ENCODE data around the gene PIGU. TPM values are rescaled to one million over a fixed set of nuclear protein-coding genes. Genes with fewer than 3 reads are reported as not detected.
"Not testable (repeated sequence)": the region's sequence is repeated elsewhere in the genome, so short reads cannot be mapped to it uniquely, and the experiment has no call there.

The PIGU gene
- total and polyA plus RNA-seq, 8 donors: 4.1 to 20.4 (median 7.9) TPM

DNA sequence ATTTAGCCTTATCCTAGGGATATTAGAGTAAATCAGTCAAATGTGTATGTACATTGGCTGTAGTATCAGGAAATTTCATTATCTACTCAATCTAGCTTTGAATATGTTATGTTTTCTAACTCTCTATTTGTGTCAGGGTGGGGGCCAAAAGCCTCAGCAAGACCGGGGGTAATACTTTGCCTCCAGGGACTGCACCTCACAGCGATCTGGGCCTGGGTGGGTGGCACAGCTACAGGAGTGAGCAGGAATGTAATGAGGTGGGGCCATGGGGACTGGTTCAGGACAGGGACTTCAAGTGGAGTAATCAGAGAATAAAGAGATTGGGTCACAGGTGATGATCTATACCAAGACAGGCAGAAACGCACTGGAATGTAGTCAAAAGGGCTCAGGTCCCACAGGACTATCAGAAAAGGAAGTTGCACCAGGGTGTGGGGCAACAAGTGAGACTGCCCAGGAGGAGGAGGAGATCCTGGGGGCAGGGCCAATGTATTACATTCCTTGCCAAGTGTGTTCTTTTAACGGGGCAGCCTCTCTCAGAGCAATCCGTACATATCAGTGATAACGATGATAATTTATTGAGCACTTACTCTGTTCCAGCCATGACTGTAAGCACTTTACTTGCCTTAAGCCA lies 54.0 kb downstream of the PIGU start:
- no peak overlapping the region for H3K27ac ChIP-seq
- no peaks in the 10 kb centered on the region for H3K9me3 ChIP-seq
- FAIRE-seq (no peak), ATAC-seq (no peak), DNase-seq (no peak)
- H3K27me3 ChIP-seq: no peaks in the 10 kb centered on the region
- intact Hi-C loops (cut with DNase I): no loop called here
- no peak overlapping the region for H3K4me3 ChIP-seq
- TF ChIP-seq, protein P1, sequence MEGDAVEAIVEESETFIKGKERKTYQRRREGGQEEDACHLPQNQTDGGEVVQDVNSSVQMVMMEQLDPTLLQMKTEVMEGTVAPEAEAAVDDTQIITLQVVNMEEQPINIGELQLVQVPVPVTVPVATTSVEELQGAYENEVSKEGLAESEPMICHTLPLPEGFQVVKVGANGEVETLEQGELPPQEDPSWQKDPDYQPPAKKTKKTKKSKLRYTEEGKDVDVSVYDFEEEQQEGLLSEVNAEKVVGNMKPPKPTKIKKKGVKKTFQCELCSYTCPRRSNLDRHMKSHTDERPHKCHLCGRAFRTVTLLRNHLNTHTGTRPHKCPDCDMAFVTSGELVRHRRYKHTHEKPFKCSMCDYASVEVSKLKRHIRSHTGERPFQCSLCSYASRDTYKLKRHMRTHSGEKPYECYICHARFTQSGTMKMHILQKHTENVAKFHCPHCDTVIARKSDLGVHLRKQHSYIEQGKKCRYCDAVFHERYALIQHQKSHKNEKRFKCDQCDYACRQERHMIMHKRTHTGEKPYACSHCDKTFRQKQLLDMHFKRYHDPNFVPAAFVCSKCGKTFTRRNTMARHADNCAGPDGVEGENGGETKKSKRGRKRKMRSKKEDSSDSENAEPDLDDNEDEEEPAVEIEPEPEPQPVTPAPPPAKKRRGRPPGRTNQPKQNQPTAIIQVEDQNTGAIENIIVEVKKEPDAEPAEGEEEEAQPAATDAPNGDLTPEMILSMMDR (IDR thresholded peaks at IDR 0.05): no peak
- no peaks in the 10 kb centered on the region for H3K4me1 ChIP-seq
- H3K36me3 ChIP-seq: no peaks in the 10 kb centered on the region
- 84 to 89% methylated on average over 6 of the region's 6 CpGs for WGBS, 2 donors

DNA sequence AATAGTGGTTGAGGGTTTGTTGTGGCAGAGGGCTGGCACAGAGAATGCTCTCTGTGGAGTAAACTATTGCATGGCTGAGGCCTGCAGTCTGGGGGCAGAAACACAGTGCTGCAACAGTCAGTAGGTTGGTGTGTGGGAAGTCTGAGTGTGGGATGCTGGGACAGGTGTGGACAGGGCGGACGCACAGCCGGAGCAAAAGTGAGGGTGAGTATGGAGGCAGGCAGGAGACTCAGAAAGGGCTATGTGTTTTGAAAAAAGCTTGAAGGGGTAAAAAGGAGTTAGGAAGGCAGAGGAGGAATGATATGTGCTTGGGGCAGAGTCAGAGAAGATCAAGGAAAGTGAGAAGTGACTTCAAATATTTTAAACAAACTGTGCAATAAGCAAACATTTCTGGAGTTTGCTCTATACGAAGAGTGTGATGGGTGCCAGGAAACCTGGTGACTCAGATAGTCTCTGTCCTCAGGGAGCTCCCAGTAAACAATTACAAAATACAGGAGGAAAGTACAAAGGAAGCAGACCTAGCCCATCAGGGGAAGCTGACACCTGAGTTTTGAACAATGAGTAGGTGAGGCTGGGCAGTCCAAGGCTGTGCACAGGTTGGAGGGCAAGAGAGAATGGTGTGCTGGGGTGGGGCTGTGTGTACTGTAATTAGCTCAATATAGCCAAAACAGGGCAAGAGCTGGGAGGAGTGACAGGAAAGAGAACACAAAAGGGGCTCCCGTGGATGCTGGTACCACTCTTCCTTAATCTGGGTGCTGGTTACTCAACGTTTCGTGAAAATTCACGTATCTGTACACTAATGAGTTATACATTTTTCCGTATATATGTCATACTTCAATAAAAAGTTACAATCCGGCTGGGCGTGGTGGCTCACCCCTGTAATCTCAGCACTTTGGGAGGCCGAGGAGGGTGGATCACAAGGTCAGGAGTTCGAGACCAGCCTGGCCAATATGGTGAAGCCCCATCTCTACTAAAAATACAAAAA lies 55.2 kb downstream of the PIGU start:
- no peaks in the 10 kb centered on the region for H3K4me1 ChIP-seq
- no peak overlapping the region for H3K27ac ChIP-seq
- TF ChIP-seq, protein P1 (IDR thresholded peaks at IDR 0.05): no peak
- intact Hi-C loops (cut with DNase I): no loop called here
- no peaks in the 10 kb centered on the region for H3K36me3 ChIP-seq
- 91 to 95% methylated on average over 13 of the region's 13 CpGs for WGBS, 2 donors
- no peak for FAIRE-seq
- no peaks in the 10 kb centered on the region for H3K27me3 ChIP-seq
- no peak for ATAC-seq
- no peak for DNase-seq
- no peaks in the 10 kb centered on the region for H3K9me3 ChIP-seq
- H3K4me3 ChIP-seq: no peak overlapping the region

DNA sequence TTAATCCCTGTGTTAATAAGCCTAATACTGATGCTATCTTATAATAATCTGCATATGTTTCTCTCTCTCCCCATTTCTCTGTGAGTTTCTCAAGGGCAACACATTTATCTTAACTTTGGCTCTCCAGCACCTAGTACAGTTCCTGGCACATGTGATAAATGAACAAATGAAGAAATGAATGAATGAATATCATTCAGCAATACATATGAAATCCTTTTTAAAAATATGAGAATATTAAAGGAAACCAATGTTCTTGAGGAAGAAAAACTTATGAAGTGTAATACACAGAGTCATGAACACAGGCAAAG lies 55.9 kb downstream of the PIGU start:
- Histone ChIP-seq H3K4me1 (no peaks in the 10 kb centered on the region), H3K36me3 (no peaks in the 10 kb centered on the region), H3K27me3 (no peaks in the 10 kb centered on the region), H3K27ac (no peak overlapping the region), H3K4me3 (no peak overlapping the region), H3K9me3 (no peaks in the 10 kb centered on the region)
- DNase-seq (no peak), ATAC-seq (no peak), FAIRE-seq (no peak)
- intact Hi-C loops (cut with DNase I): no loop called here
- TF ChIP-seq, protein P1 (IDR thresholded peaks at IDR 0.05): no peak

DNA sequence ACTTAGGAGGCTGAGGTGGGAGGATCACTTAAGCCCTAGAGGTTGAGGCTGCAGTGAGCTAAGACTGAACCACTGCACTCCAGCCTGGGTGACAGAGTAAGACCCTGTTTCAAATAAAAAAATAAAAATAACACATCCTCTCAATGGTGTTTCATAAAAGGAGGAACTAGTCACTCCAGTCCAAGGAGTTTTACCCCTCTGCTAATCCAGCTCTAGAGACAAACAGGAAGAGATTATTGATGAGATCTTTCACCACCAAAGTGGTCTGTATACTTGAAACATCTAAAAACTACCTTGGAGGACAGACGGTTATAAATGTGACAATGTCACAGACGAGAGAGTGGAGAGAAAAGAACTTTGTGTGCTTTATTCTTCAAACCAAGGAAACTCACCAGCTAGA lies 58.2 kb downstream of the PIGU start:
- intact Hi-C loops (cut with DNase I): no loop called here
- H3K4me3 ChIP-seq: no peak overlapping the region
- no peaks in the 10 kb centered on the region for H3K4me1 ChIP-seq
- FAIRE-seq (no peak), ATAC-seq (no peak), DNase-seq (no peak)
- TF ChIP-seq, protein P1 (IDR thresholded peaks at IDR 0.05): no peak
- H3K27ac ChIP-seq: no peak overlapping the region
- H3K36me3 ChIP-seq: no peaks in the 10 kb centered on the region
- no peaks in the 10 kb centered on the region for H3K27me3 ChIP-seq
- WGBS, 2 donors: 78 to 89% methylated on average over 2 of the region's 2 CpGs
- H3K9me3 ChIP-seq: no peaks in the 10 kb centered on the region

DNA sequence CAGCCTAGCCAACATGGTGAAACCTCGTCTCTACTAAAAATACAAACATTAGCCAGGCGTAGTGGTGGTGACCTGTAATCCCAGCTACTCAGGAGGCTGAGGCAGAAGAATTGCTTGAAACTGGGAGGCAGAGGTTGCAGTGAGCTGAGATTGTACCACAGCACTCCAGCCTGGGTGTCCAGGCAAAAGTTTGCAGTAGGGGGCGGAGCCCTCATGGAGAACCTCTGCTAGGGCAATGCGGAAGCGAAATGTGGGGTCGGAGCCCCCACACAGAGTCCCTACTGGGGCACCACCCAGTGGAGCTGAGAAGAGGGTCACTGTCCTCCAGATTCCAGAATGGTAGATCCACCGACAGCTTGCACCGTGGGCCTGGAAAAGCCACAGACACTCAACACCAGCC lies 60.0 kb downstream of the PIGU start:
- intact Hi-C loops (cut with DNase I); DNase-seq; H3K4me3 ChIP-seq; H3K36me3 ChIP-seq; H3K27ac ChIP-seq; FAIRE-seq; H3K9me3 ChIP-seq; ATAC-seq; H3K27me3 ChIP-seq; H3K4me1 ChIP-seq: not testable (repeated sequence)
- WGBS, 2 donors: 96 to 99% methylated on average over 8 of the region's 8 CpGs

All from pancreas (tissue), 10 donors.